Parathyroid adenoma (tissue), 2 donors: ENCODE measurements around the gene C2CD4B.

Source experiments
- H2AFZ ChIP-seq: fragments of 300-600 bp; sonication (generic); one replicate; pipeline ENCODE4 v1.7.0; 2017; ENCODE audit warnings: antibody characterized with exemption, mild to moderate bottlenecking
- H3K27ac ChIP-seq: fragments of 300-600 bp; sonication (generic); one replicate; pipeline ENCODE4 v1.7.0; 2017
- H3K27me3 ChIP-seq: fragments of 300-600 bp; sonication (generic); one replicate; pipeline ENCODE4 v1.7.0; 2017; ENCODE audit warnings: low read length; ENCODE audit not compliant: control insufficient read depth, insufficient read depth
- H3K36me3 ChIP-seq: fragments of 300-600 bp; sonication (generic); one replicate; pipeline ENCODE4 v1.7.0; 2017; ENCODE audit warnings: low read length; ENCODE audit not compliant: control insufficient read depth, insufficient read depth
- H3K4me1 ChIP-seq: fragments of 300-600 bp; sonication (generic); one replicate; pipeline ENCODE4 v1.7.0; 2017; ENCODE audit warnings: control low read depth
- H3K4me2 ChIP-seq: fragments of 300-600 bp; sonication (generic); one replicate; pipeline ENCODE4 v1.7.0; 2017; ENCODE audit warnings: low read length
- H3K4me3 ChIP-seq: fragments of 300-600 bp; sonication (generic); one replicate; pipeline ENCODE4 v1.7.0; 2017; ENCODE audit warnings: low read depth, low read length
- H3K79me2 ChIP-seq: fragments of 300-600 bp; sonication (generic); one replicate; pipeline ENCODE4 v1.7.0; 2017; ENCODE audit warnings: control low read depth
- H3K9ac ChIP-seq: fragments of 300-600 bp; sonication (generic); one replicate; pipeline ENCODE4 v1.7.0; 2017; ENCODE audit warnings: mild to moderate bottlenecking
- H3K9me3 ChIP-seq: fragments of 300-600 bp; sonication (generic); one replicate; pipeline ENCODE4 v1.7.0; 2017; ENCODE audit warnings: low read length; ENCODE audit not compliant: control insufficient read depth
- CTCF ChIP-seq: fragments of 300-600 bp; sonication (generic); IDR thresholded peaks from one replicate; pipeline ENCODE4 v1.7.0; 2017; ENCODE audit warnings: antibody characterized with exemption, mild to moderate bottlenecking
- donor health status: primary hyperparathyroidism.

Gene C2CD4B

DNA sequence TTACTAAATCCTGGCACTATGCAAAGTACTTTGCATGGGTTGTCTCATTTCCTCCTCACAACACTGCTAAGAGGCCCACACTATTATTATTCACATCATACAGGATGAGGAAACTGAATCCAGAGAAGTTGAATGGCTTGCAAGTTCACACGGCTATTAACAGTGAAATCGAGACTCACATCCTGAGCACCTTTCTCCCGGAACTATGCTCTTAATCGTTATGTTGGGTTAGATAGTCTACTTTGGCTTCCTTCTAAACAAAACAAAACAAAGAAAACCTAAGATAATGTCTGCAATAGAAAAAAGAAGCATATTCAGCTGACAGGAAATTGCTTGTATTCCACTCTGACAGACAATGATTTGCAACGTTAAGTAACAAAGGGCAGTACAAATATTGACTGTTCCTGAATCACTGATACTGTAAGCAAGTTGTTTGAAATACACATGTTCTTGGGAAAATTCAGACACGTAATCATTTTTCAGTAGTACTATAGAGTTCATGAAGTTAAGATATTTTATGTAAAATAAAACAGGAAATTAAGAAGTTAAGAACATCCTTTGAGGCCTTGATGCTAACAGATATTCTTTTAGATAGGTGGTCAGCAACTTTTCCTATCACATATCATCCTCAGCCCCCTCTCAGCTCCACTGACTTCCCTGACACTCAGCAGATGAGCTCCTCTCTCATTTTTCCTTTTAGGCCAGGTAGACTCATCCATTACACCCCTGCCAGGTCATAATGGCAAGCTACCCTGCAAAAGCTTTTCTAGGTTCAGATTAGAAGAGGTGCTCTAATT is 40.7 kb downstream of the C2CD4B start:
- Histone ChIP-seq H3K4me3 (no peak overlapping the region), H3K9me3 (no peaks in the 10 kb centered on the region), H3K9ac (no peak overlapping the region), H3K36me3 (no peaks in the 10 kb centered on the region), H3K27ac (no peak overlapping the region), H3K4me2 (no peak overlapping the region), H3K79me2 (no peaks in the 10 kb centered on the region), H2AFZ (no peak overlapping the region), H3K4me1 (no peaks in the 10 kb centered on the region), H3K27me3 (no peaks in the 10 kb centered on the region)
- TF ChIP-seq CTCF, result no peak

DNA sequence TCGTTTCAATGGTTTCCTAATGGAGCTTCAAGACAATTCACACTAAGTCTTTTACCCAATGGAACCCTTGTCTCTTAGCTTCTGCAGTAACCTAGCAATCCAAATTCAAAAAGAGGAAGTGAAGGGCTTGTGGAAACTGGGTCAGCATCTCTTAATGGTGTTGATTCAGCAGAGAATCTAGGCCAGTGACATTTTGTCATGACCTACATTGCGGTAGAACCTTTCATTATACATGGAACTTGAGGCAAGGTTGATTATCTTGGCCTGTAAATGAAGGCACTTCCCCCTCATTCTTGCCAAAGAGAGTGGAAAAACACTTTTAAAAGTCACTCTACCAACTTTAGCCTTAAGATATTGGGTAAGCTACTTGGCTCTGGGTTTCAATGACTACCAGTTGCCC is 42.8 kb downstream of the C2CD4B start:
- Histone ChIP-seq H3K4me2 (no peak overlapping the region), H3K9ac (no peak overlapping the region), H3K27ac (no peak overlapping the region), H3K27me3 (no peaks in the 10 kb centered on the region), H3K79me2 (no peaks in the 10 kb centered on the region), H3K4me1 (no peaks in the 10 kb centered on the region), H3K36me3 (no peaks in the 10 kb centered on the region), H3K4me3 (no peak overlapping the region), H3K9me3 (no peaks in the 10 kb centered on the region), H2AFZ (no peak overlapping the region)
- no peak for TF ChIP-seq CTCF

DNA sequence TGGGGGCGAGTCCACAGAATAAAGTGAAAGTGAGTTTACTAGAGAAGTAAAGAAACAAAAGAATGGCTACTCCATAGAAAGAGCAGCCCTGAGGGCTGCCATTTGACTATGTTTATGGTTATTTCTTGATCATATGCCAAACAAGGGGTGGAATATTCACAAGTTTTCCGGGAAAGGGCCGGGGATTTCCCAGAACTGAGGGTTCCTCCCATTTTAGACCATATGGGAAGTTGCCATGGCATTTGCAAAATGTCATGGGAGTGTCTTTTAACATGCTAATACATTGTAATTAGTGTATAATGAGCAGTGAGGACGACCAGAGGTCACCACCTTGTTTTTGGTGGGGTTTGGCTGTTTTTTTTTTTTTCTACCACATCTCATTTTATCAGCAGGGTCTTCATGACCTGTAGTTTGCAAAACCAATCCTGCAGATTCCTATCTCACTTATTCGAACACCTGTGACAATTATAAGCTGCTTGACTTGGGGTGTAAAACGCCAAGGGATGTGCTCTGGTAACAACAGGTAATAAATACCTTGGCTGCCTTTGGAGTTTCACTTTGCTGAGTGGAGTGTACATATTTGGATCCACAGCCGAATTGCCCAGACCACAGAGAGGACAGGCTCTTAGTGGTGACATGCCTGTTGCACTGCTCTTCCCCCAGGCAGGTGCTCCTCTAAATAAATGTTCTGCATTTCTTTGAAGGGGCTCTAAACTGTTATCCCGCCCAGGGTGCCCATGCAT is 43.6 kb downstream of the C2CD4B start:
- Histone ChIP-seq H3K79me2 (no peaks in the 10 kb centered on the region), H2AFZ (no peak overlapping the region), H3K36me3 (no peaks in the 10 kb centered on the region), H3K4me1 (no peaks in the 10 kb centered on the region), H3K27me3 (no peaks in the 10 kb centered on the region), H3K9ac (no peak overlapping the region), H3K9me3 (no peaks in the 10 kb centered on the region), H3K27ac (no peak overlapping the region), H3K4me3 (no peak overlapping the region), H3K4me2 (no peak overlapping the region)
- TF ChIP-seq CTCF, result no peak

- H3K27me3 ChIP-seq, result no peaks in the 10 kb centered on the region
- no peak overlapping the region for H3K4me2 ChIP-seq
- H3K4me1 ChIP-seq, result no peaks in the 10 kb centered on the region
- no peaks in the 10 kb centered on the region for H3K9me3 ChIP-seq
- no peak overlapping the region for H3K4me3 ChIP-seq
- no peak overlapping the region for H3K27ac ChIP-seq
- TF ChIP-seq CTCF, result no peak
- H2AFZ ChIP-seq, result no peak overlapping the region
- H3K9ac ChIP-seq, result no peak overlapping the region
- H3K79me2 ChIP-seq, result no peaks in the 10 kb centered on the region
- H3K36me3 ChIP-seq, result no peaks in the 10 kb centered on the region
Observed at GRCh38 chr15:62120776-62121175, 44.3 kb downstream of the C2CD4B start.
